ENCODE measurements around the gene PRKN.

PRKN gene

DNA sequence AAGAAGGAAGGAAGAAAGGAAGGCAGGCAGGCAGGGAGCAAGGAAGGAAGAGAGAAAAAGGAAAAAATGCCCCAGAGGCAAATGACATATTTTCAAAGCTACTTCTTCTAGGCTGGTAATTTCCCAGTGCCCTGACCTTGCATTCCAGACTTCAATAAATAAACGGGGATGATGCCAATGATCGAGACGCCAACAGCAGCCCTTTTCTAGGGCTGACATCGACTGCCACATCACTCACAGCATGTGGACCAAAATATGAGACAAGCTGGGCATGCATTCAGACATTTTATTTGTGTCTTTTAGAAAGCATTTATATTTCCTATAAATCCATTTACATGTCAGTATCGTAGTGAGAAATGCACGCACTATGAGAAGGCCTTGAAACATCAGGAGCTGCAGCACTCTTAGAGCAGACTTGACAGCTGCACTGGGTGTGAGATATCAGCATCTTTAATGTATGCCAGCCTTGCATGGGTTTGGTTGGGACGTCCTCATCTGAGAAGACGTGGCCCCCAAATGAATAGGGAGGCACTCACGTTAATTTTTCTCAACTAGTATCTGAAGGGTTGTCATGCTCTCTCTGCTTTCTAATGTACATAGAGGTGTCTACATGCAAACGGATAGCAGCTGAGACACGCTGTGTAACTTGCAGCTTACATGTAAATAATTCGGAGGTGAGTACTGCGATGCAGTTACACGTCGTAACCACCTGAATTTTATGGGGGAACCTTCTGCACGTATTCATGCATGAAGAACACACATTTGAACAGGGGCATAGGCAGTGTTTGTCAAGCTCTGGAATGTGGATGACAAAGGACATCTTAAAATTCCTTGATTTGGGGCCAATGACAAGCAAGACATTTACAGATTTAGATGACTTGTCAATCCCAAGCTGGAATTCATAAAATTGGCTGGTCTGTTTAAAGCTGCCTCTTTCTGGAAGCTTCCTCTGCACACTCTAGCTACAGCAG, 1304.6 kb downstream of the PRKN start:
- H3K27ac ChIP-seq (ENCODE audit: extremely low read depth, low read depth, low read length) = no peak overlapping the region
- no peaks in the 10 kb centered on the region for H3K9me3 ChIP-seq (ENCODE audit: control insufficient read depth, insufficient read depth, low read depth, low read length)
- no peaks in the 10 kb centered on the region for H3K4me1 ChIP-seq (ENCODE audit: control insufficient read depth, insufficient read depth, low read length)
- no peak for TF ChIP-seq ZNF561 (tag by site-specific recombination; IDR thresholded peaks at IDR 0.05; ENCODE audit: borderline replicate concordance)
- POLR2A ChIA-PET = no interaction called here
- no peak overlapping the region for H3K4me3 ChIP-seq (ENCODE audit: low read depth, low read length)
- CTCF ChIA-PET = interaction anchor here (0.7 to 1.1 kb wide), 3 partner anchors 75 to 334 kb away, joined by 3 to 7 read pairs (median 5); no protein-coding TSS in a partner anchor
- no peaks in the 10 kb centered on the region for H3K36me3 ChIP-seq (ENCODE audit: control insufficient read depth in 2 of 2, insufficient read depth in 1 of 2, low read length in 2 of 2)

DNA sequence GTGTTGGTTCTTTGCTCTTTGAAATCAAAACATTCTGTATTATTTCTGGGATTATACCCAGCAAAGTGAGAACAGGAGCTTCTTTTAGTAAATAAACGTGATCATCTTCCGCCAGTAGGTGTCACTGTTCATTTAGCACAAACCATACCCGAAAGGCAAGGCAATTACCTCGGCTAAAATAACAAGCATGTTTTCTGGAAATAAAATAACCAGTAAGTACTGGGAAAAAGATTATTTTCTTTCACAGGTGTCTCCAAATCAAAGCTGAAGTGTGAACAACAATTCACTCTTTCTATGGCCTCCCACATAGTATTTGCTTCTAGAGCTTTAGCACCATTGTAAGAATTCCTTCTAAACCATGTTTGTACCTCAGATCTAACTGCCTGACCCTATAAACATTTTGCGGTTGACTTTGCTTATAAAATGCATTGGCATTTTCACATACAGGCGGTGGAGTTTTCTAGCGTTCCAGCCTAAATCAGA, 1309.1 kb downstream of the PRKN start:
- H3K27ac ChIP-seq (ENCODE audit: extremely low read depth, low read depth, low read length) = no peak overlapping the region
- H3K4me3 ChIP-seq (ENCODE audit: low read depth, low read length) = no peak overlapping the region
- ChIA-PET CTCF (interaction anchor here (0.5 to 4.4 kb wide), 76 partner anchors 9 to 1926 kb away, joined by 3 to 78 read pairs (median 4); no protein-coding TSS in a partner anchor), POLR2A (interaction anchor here (0.6 to 1.2 kb wide), 3 partner anchors 23 to 201 kb away, joined by 3 to 4 read pairs (median 3); no protein-coding TSS in a partner anchor)
- H3K9me3 ChIP-seq (ENCODE audit: control insufficient read depth, insufficient read depth, low read depth, low read length) = no peaks in the 10 kb centered on the region
- H3K36me3 ChIP-seq (ENCODE audit: control insufficient read depth in 2 of 2, insufficient read depth in 1 of 2, low read length in 2 of 2) = no peaks in the 10 kb centered on the region
- H3K4me1 ChIP-seq (ENCODE audit: control insufficient read depth, insufficient read depth, low read length) = no peaks in the 10 kb centered on the region
- TF ChIP-seq GLI2 (tag by site-specific recombination; IDR thresholded peaks at IDR 0.05; ENCODE audit: borderline replicate concordance, low read depth) (no peak), ZNF311 (tag by site-specific recombination; IDR thresholded peaks at IDR 0.05; ENCODE audit: borderline replicate concordance) (no peak), ZNF473 (tag by site-specific recombination; IDR thresholded peaks at IDR 0.05) (no peak), ZFHX2 (tag by site-specific recombination; conservative IDR thresholded peaks at IDR 0.05) (no peak), MZF1 (tag by site-specific recombination; IDR thresholded peaks at IDR 0.05; ENCODE audit: borderline replicate concordance) (no peak), MEIS1 (CRISPR knock-in tag; IDR thresholded peaks at IDR 0.05; ENCODE audit: borderline replicate concordance) (no peak), GFI1B (tag by site-specific recombination; IDR thresholded peaks at IDR 0.05) (no peak), ZFP69B (tag by site-specific recombination; IDR thresholded peaks at IDR 0.05) (no peak), ZNF155 (tag by site-specific recombination; IDR thresholded peaks at IDR 0.05) (no peak), ZNF626 (tag by site-specific recombination; IDR thresholded peaks at IDR 0.05) (no peak), SALL2 (tag by site-specific recombination; IDR thresholded peaks at IDR 0.05; ENCODE audit: borderline replicate concordance) (no peak), ZEB2 (tag by site-specific recombination; IDR thresholded peaks at IDR 0.05) (no peak), ZNF138 (tag by site-specific recombination; IDR thresholded peaks at IDR 0.05; ENCODE audit: borderline replicate concordance) (no peak), ZNF707 (tag by site-specific recombination; IDR thresholded peaks at IDR 0.05) (no peak), HOXD13 (CRISPR knock-in tag; IDR thresholded peaks at IDR 0.05; ENCODE audit: borderline replicate concordance) (0 out of 2 replicates have a peak, but pooled peaks have one; percentile 19), ZNF792 (tag by site-specific recombination; IDR thresholded peaks at IDR 0.05) (no peak), MYNN (tag by site-specific recombination; IDR thresholded peaks at IDR 0.05; ENCODE audit: borderline replicate concordance) (no peak), ZNF585B (tag by site-specific recombination; IDR thresholded peaks at IDR 0.05) (no peak), ZNF629 (tag by site-specific recombination; IDR thresholded peaks at IDR 0.05) (no peak), ZNF654 (tag by site-specific recombination; IDR thresholded peaks at IDR 0.05; ENCODE audit: low read depth) (peak; percentile 90), YY2 (tag by site-specific recombination; IDR thresholded peaks at IDR 0.05) (no peak), ZNF776 (tag by site-specific recombination; IDR thresholded peaks at IDR 0.05; ENCODE audit: borderline replicate concordance) (no peak), GLIS1 (tag by site-specific recombination; IDR thresholded peaks at IDR 0.05) (0 out of 2 replicates have a peak, but pooled peaks have one; percentile 17), KLF16 (tag by site-specific recombination; IDR thresholded peaks at IDR 0.05) (no peak), TCF7L2 (IDR thresholded peaks at IDR 0.05; ENCODE audit: borderline replicate concordance, low read depth, low read length) (no peak), ZNF341 (tag by site-specific recombination; IDR thresholded peaks at IDR 0.05; ENCODE audit: low read depth) (no peak), HOXC10 (CRISPR knock-in tag; IDR thresholded peaks at IDR 0.05) (no peak)
- TF ChIP-seq, protein P1, sequence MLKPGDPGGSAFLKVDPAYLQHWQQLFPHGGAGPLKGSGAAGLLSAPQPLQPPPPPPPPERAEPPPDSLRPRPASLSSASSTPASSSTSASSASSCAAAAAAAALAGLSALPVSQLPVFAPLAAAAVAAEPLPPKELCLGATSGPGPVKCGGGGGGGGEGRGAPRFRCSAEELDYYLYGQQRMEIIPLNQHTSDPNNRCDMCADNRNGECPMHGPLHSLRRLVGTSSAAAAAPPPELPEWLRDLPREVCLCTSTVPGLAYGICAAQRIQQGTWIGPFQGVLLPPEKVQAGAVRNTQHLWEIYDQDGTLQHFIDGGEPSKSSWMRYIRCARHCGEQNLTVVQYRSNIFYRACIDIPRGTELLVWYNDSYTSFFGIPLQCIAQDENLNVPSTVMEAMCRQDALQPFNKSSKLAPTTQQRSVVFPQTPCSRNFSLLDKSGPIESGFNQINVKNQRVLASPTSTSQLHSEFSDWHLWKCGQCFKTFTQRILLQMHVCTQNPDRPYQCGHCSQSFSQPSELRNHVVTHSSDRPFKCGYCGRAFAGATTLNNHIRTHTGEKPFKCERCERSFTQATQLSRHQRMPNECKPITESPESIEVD (tag by site-specific recombination; IDR thresholded peaks at IDR 0.05) = no peak
- TF ChIP-seq, protein P2, sequence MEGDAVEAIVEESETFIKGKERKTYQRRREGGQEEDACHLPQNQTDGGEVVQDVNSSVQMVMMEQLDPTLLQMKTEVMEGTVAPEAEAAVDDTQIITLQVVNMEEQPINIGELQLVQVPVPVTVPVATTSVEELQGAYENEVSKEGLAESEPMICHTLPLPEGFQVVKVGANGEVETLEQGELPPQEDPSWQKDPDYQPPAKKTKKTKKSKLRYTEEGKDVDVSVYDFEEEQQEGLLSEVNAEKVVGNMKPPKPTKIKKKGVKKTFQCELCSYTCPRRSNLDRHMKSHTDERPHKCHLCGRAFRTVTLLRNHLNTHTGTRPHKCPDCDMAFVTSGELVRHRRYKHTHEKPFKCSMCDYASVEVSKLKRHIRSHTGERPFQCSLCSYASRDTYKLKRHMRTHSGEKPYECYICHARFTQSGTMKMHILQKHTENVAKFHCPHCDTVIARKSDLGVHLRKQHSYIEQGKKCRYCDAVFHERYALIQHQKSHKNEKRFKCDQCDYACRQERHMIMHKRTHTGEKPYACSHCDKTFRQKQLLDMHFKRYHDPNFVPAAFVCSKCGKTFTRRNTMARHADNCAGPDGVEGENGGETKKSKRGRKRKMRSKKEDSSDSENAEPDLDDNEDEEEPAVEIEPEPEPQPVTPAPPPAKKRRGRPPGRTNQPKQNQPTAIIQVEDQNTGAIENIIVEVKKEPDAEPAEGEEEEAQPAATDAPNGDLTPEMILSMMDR (tag by site-specific recombination; IDR thresholded peaks at IDR 0.05) = 0 out of 2 replicates have a peak, but pooled peaks have one; percentile 23
- TF ChIP-seq, protein P3, sequence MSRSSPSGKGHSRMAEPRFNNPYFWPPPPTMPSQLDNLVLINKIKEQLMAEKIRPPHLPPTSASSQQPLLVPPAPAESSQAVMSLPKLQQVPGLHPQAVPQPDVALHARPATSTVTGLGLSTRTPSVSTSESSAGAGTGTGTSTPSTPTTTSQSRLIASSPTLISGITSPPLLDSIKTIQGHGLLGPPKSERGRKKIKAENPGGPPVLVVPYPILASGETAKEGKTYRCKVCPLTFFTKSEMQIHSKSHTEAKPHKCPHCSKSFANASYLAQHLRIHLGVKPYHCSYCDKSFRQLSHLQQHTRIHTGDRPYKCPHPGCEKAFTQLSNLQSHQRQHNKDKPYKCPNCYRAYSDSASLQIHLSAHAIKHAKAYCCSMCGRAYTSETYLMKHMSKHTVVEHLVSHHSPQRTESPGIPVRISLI (tag by site-specific recombination; IDR thresholded peaks at IDR 0.05) = no peak
